Keratinocyte (primary cell): ENCODE measurements around the gene GARIN3. TPM values are rescaled to one million over a fixed set of nuclear protein-coding genes. Genes with fewer than 3 reads are reported as not detected.

Experiments
- DNase-seq: peaks from one replicate; pipeline ENCODE4 v3.0.0-alpha.2; 2011; ENCODE audit warnings: low read depth, missing footprints, low spot score
- FAIRE-seq: peaks from 2 replicates; lab custom pipeline; 2011; peaks lifted over from hg19 to GRCh38; lab: Jason Lieb, UNC
- H2AFZ ChIP-seq: 2 replicates; pipeline ENCODE4 v1.6.0; 2012; ENCODE audit warnings: low read length, control low read depth, inconsistent platforms; ENCODE audit not compliant: control insufficient read depth
- H3K27ac ChIP-seq: 2 replicates; pipeline ENCODE4 v1.5.1; 2011; ENCODE audit warnings: low read length; ENCODE audit not compliant: control insufficient read depth, insufficient read depth
- H3K27me3 ChIP-seq: 3 replicates; pipeline ENCODE4 v1.6.0; 2011; ENCODE audit warnings: low read length; ENCODE audit not compliant: control insufficient read depth, insufficient read depth; ENCODE audit errors: extremely low read depth
- H3K36me3 ChIP-seq, 2 experiments: 2 replicates in 1 of 2; 3 replicates in 1 of 2; pipeline ENCODE4 v1.5.1; 2011; ENCODE audit warnings: low read length in 2 of 2, mild to moderate bottlenecking in 1 of 2; ENCODE audit not compliant: control insufficient read depth in 2 of 2, insufficient read depth in 2 of 2; ENCODE audit errors: extremely low read depth in 1 of 2
- H3K4me1 ChIP-seq: 3 replicates; pipeline ENCODE4 v1.5.1; 2011; ENCODE audit warnings: low read length; ENCODE audit not compliant: control insufficient read depth, insufficient read depth; ENCODE audit errors: extremely low read depth
- H3K4me2 ChIP-seq: 3 replicates; pipeline ENCODE4 v1.6.0; 2011; ENCODE audit warnings: low read depth, low read length; ENCODE audit not compliant: control insufficient read depth, insufficient read depth; ENCODE audit errors: extremely low read depth
- H3K4me3 ChIP-seq, 3 experiments: fragments of 200-600 bp in 1 of 3; sonication (generic) in 1 of 3; 2 replicates in 2 of 3; 3 replicates in 1 of 3; pipeline ENCODE4 v1.5.1; 2011 to 2016; ENCODE audit warnings: low read length in 3 of 3, mild to moderate bottlenecking in 3 of 3, control low read depth in 2 of 3, inconsistent platforms in 1 of 3, low read depth in 1 of 3, mixed read lengths in 1 of 3, mixed run types in 1 of 3, moderate library complexity in 1 of 3; ENCODE audit not compliant: control insufficient read depth in 2 of 3, insufficient read depth in 2 of 3; ENCODE audit errors: extremely low read depth in 1 of 3
- H3K79me2 ChIP-seq: 2 replicates; pipeline ENCODE4 v1.6.0; 2012; ENCODE audit warnings: low read length; ENCODE audit not compliant: control insufficient read depth, insufficient read depth
- H3K9ac ChIP-seq: 3 replicates; pipeline ENCODE4 v1.6.0; 2011; ENCODE audit warnings: low read length; ENCODE audit not compliant: control insufficient read depth, insufficient read depth; ENCODE audit errors: extremely low read depth
- H3K9me1 ChIP-seq: 3 replicates; pipeline ENCODE4 v1.6.0; 2011; ENCODE audit warnings: low read length; ENCODE audit not compliant: control insufficient read depth, insufficient read depth; ENCODE audit errors: extremely low read depth
- H3K9me3 ChIP-seq: 2 replicates; pipeline ENCODE4 v1.5.1; 2012; ENCODE audit warnings: low read depth, low read length; ENCODE audit not compliant: control insufficient read depth
- H4K20me1 ChIP-seq: 3 replicates; pipeline ENCODE4 v1.6.0; 2011; ENCODE audit warnings: low read length; ENCODE audit not compliant: control insufficient read depth, insufficient read depth; ENCODE audit errors: extremely low read depth
- CTCF ChIP-seq, 3 experiments: IDR thresholded peaks in 1 of 3; conservative IDR thresholded peaks in 1 of 3; optimal IDR thresholded peaks in 1 of 3; 2 replicates in 2 of 3; 3 replicates in 1 of 3; pipeline versions ENCODE3 to v1.5.1; 2011; ENCODE audit warnings: low read length in 3 of 3, mild to moderate bottlenecking in 3 of 3, moderate library complexity in 2 of 3, control low read depth in 1 of 3, inconsistent platforms in 1 of 3; ENCODE audit not compliant: insufficient read depth in 2 of 3; ENCODE audit errors: extremely low read depth in 1 of 3
- EZH2 ChIP-seq: IDR thresholded peaks from one replicate; pipeline ENCODE4 v1.6.1; 2012; ENCODE audit warnings: inconsistent platforms, mild to moderate bottlenecking, low read length, moderate library complexity
- dilution Hi-C: fragments of 300-500 bp; cut with MboI; formaldehyde crosslinking; loops from one replicate; pipeline ENCODE4 v1.7.0; 2020; ENCODE audit warnings: low sequenced_read_pairs; ENCODE audit not compliant: extremely low pct_ligation_motif_present
- polyA plus RNA-seq, 5 experiments: library from polyadenylated mRNA; depleted of rRNA in 3 of 5; stranded (reverse) in 3 of 5; stranded (forward) in 1 of 5; unstranded in 1 of 5; fragments of >200 nt; gene quantifications; 1 replicate in 1 of 5; 2 replicates in 3 of 5; 3 replicates in 1 of 5; pipeline versions ENCODE4 v1.2.1 to v1.2.3, GENCODE V29; 2011 to 2012; ENCODE audit warnings: missing spikeins in 2 of 5, low read depth in 1 of 5, low replicate concordance in 1 of 5

Gene GARIN3
- polyA plus RNA-seq, 1 donor (not counting 4 experiments of a cell fraction or from before 2014, with no cell fraction given), result not detected

DNA sequence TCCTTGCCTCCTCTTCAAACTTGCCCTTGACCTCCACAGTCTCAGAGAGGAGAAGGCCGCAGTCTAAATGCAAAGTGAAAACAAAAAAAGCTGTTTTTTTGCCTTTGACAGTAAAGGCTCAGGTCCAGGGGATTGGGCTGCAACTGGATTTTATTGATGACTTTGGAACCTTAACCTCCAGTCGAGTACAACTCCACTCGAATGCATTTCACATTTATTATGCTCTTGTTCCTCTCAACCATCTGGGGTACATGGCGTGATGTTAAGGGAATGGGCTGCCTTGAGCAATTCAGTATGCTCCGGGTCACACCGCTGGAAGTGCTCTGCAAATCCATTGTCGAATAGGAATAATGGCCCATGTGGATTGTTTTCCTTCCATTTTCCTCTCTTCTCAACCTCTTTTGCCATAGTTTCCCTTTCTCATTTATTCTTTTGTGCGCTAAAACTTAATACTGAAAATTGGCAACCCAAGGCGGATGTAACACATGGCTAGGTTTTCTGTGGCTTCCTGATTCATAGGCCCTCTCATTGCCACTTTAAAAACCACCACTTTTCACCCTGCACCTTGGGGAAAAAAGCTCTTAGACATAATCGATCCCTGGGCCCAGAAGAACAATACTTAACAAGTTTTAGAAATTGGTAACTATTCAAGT, 48.9 kb upstream of the GARIN3 start:
- Histone ChIP-seq H3K36me3 (no peaks in the 10 kb centered on the region), H3K9me3 (no peaks in the 10 kb centered on the region), H3K4me2 (no peak overlapping the region), H3K27me3 (no peaks in the 10 kb centered on the region), H3K4me3 (no peak overlapping the region), H2AFZ (no peak overlapping the region), H3K9ac (no peak overlapping the region), H3K9me1 (no peaks in the 10 kb centered on the region), H3K79me2 (no peaks in the 10 kb centered on the region), H4K20me1 (no peaks in the 10 kb centered on the region), H3K4me1 (no peaks in the 10 kb centered on the region), H3K27ac (no peak overlapping the region)
- TF ChIP-seq EZH2 (no peak), CTCF (optimal IDR thresholded peaks at IDR 0.05 in 1 of 3, IDR thresholded peaks at IDR 0.05 in 1 of 3, conservative IDR thresholded peaks at IDR 0.05 in 1 of 3; ENCODE audit: extremely low read depth in 1 of 3, insufficient read depth in 2 of 3, low read length in 3 of 3) (no peak)
- no peak for FAIRE-seq
- dilution Hi-C loops, result no loop called here
- DNase-seq, result no peak

GRCh38 chr5:157214415-157214814, 48.4 kb upstream of the GARIN3 start:
- FAIRE-seq (no peak), DNase-seq (no peak)
- Histone ChIP-seq H3K27me3 (no peaks in the 10 kb centered on the region), H3K9me1 (no peaks in the 10 kb centered on the region), H3K79me2 (no peaks in the 10 kb centered on the region), H3K9ac (no peak overlapping the region), H3K9me3 (no peaks in the 10 kb centered on the region), H3K27ac (no peak overlapping the region), H3K4me2 (no peak overlapping the region), H3K4me3 (no peak overlapping the region), H3K4me1 (no peaks in the 10 kb centered on the region), H2AFZ (no peak overlapping the region), H4K20me1 (no peaks in the 10 kb centered on the region), H3K36me3 (no peaks in the 10 kb centered on the region)
- TF ChIP-seq EZH2 (no peak), CTCF (optimal IDR thresholded peaks at IDR 0.05 in 1 of 3, IDR thresholded peaks at IDR 0.05 in 1 of 3, conservative IDR thresholded peaks at IDR 0.05 in 1 of 3; ENCODE audit: extremely low read depth in 1 of 3, insufficient read depth in 2 of 3, low read length in 3 of 3) (no peak)
- dilution Hi-C loops, result no loop called here
